Suppressor macrophage (primary cell): ENCODE results near the gene EPS15.
"Not testable (repeated sequence)": the region's sequence is repeated elsewhere in the genome, so short reads cannot be mapped to it uniquely, and the experiment has no call there.

Experiments
- DNase-seq, 4 experiments: peaks; one replicate each; pipeline ENCODE4 v3.0.0-alpha.2; 2020 to 2022

The EPS15 gene

DNA sequence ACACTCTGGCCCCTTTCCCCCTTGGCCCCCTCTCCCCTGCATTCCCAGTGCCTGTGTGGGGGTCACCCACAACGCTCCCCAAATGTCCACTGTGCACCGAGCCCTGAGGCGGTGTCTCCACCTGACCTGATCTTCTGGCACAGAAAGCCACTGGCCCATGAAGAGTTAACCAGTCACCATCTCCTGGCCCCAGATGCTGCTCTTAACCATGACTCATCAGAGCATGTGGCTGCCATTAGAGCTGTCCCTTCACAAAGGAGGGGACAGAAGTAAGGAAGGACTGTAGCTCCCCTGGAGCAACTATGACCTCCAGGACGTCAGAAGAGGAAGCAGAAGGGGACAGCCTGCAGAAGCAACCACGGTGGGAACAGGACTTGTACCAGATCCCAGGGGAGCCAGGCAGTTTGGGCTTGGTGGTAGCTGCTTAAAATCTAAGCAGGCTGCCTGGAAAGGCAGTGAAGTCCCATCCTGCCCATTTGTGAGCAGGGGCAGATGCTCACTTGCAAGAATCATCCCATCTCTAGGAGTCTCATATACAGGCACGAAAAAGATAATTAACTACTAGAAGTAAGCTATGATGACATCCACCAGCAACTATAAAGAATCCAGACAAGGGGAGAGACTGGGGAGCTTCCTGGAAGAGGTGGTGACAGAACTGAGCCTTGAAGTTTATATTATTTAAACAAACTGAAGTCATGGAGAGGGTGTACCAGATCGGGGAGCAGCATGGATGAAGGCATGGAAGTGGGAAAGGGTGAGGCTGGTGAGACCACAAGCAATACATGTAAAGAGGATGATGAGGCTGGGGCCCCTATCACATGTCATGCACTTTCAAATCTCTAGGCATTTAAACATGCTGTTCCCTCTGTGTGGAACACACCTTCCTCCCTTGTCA lies 187.6 kb downstream of the EPS15 start:
- peak; percentile 59 to 84 (median 75) for DNase-seq

DNA sequence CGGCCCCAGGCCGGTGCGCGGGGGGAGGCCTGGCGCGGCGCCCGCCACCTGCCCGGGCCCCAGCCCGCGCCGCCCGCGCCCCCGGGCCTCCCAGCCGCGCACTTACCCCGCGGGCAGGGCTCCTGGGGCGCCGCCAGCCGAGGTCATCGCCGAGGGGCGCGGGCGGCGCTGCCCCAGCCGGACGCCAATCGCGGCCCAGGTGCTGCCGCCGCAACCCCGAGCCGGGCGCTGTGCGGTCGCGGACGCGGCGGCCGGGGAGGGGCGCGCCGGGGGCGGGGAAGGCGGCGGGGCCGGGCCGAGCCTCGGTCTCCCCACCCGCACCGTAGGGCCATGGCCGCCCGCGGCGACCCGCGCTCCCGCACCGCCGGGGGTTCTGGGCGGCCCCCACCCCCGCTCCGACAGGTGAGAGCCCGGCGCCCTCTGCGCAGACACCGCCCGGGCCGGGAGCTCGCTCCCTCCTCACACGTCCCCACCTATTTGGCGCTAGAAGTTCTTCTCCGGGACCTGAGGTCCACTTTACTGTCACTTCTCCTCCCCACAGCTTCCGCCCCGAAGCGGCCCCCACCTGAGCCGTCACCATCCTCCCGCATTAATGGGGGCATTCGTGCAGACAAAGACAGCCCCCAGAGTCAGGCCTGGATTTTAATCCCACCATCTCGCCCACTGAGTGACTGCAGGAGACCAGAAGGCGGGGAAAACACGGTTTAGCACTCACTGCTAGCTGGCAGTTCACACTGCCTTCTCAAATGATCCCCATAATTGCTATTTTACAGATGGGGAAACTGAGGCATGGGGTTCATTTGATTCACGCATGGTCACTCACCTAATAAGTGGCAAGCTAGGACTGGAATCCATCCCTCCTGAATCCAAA lies 188.5 kb downstream of the EPS15 start, which contains the start of gene TTC39A:
Gene TTC39A, minus strand, starts transcription at position 232 of the 871 bp plus-strand sequence. Its CDS starts 85 bp downstream, at position 147.
- no peak for DNase-seq

DNA sequence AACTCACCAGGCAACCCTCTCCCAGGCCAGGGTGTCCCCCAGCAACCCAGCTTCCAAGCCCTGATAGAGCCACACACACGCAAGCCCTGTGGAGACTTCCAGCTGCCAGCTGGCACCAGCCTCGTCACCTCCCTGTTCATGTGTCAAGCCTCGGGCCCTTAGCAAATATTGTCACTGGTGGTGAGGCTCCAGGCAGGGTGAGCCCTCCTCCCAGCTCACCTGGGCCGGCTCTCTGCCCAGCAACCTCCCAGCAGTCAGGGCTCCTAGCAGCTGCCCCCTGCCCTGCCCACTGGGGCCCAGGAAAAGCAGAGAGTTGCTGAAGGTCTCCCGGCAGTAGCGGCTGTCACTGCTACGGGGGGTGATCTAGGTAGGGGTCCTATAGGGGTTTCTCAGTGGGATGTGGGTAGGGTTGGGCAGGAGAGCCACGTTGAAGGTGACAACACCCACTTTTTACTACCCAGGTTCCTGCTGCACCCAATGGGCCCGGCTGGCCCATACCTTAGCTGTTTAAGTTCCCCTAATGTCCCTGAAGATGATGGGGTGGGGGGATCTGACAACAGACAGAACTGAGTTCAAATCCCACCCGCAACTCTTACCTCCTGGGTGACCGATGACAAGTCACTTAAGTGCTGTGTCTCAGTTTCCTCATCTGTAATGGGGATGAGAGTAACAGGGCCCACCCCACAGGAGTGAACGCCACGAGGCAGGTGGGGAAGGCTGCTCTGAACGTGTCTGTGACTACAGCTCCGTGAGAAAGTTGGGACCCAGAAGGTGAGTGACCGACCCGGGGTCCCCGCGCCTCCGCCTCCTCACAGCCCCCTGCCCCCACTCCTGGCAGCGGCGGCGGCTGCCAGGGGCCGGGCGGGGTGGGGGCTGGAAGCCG lies 189.4 kb downstream of the EPS15 start:
- DNase-seq: no peak

DNA sequence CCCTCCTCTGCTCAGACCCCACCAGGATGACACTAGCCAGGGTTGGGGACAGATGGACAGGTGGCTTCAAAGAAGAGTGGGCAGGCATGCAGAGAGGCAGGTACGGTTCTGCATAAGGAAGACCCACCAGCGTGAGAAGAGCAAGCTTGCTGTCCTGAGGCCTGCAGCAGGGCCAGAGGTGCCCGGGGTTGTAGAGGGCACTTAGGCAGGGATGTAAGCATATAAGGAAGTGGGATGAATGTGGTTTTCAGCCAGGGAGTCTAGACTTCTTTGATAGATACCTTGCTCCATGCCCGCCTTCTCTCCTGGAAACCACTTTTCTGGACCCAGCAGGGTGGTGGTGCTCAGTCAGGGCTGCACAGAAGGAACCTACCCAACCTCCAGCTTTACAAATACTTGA lies 190.1 kb downstream of the EPS15 start:
- DNase-seq: no peak

DNA sequence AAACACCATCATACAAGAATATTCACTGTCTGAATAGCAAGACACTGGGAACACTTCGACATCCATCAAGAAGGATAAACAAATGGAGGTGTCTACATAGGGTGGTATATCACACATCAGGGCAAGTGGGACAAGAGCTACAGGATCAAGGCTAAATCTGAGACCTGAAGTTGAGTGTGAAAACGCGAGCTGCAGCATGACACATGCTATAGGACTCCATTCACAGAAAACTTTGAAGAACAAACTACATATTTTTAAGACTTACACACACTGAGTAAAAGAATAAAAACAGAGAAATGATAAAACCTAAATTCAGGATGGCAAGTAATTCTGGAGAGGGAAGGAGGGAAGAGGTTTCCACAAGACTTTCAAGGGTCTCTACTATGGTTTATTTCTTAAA lies 190.8 kb downstream of the EPS15 start:
- no peak for DNase-seq

DNA sequence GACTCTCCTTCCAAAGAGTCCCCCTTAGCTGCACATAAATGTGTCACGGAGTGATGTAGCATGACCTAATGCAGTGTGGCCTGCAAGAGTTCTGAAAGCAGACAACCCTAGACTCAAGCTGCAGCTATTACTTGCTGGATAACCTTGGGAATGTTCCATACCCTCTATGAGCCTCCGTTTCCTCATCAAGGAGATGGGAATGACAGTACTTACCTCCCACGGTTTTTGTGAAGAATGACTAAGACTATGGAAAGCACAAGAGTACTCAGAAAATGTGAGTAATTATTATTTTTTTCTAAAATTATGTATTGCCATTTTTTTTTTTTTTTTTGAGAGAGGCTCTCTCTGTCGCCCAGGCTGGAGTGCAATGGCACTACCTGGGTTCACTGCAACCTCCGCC lies 191.7 kb downstream of the EPS15 start:
- DNase-seq: peak in 1 of 4 experiments; percentile 34

DNA sequence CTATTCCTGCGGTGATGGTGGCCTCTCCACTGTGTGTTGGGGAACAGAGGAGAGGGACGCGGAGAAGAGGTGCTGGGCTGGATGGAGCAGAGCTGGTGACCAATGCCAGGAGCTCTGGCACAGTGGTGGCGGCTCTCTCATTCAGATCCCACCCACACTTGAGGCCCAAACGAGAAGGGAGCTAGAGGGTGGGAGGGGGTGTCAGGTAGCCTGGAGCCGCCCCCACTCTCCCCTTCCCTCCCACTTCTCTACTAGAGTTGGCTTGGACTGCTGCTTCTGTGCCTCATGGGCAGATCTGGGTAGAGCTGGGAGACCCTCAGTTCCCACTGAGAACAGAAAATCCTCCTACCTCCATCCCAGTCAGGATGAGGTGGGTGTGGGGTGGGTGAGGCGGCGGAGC lies 192.2 kb downstream of the EPS15 start:
- DNase-seq: no peak

DNA sequence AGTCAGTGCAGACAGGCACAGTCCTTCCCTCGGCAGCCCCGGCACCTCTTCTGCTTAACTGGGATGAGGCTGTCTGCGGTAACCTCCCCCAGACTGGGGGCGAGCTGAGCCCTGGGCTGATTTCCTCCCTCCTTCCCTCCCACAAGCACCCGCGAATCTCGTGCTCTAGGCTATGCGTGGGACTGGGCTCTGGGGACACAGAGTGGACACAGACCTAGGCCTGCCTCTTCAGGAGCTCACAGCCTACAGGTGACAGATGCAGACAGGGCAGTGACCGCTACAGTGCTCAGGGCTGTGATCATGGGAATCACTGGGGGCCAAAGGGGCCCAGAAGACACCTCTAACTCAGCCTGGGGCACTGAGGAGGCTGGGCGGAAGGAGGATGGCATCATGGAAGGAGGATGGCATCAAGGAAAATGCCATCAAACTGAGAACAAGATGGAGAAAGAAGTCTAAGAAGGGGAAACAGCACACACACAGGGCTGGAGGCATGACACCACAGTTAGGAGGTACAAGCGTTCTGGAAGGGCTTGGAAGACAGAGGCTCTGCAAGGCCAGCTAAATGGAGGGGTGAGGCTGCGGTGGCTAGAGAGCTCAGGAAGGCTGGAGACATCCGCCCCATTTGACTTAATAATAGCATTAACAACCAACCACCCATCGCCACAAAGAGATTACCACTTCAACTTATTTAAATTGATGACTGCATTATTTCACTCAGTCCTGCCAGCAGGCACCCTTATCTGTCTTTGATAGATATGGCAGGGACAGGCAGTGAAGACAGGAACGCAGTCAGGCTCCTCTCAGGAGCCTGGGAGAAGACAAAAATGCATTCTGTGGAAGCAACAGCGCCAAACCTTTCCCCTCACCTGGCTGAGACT lies 192.9 kb downstream of the EPS15 start:
- no peak for DNase-seq

DNA sequence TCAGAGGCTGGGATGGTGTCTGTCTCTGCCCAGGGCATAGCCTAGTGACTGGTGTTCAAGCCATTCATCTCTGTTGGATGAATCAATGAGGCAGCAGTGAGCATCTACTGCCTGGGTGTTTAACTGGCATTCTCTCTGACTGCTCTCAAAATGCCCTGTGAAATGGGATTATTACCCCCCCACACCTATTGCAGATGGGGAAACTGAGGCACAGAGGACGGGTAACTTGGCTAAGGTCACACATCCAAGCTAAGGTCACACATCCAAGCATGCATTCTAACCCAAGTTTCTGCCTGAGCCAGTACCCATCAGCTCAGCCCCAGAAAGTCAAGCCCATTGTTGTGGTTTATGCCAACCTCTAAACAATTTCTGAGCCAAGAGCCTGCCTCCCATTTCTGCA lies 193.7 kb downstream of the EPS15 start:
- DNase-seq: no peak

DNA sequence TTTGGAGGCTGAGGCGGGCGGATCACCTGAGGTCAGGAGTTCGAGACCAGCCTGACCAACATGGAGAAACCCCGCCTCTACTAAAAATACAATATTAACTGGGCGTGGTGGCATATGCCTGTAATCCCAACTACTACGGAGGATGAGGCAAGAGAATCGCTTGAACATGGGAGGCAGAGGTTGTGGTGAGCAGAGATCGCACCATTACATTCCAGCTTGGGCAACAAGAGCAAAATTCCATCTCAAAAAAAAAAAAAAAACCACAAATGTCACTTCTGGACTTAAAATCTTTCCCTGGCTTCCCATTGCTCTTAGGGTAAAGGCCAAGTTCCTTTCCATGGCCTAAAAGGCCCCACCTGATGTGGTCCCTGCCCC lies 194.1 kb downstream of the EPS15 start:
- DNase-seq: not testable (repeated sequence)

DNA sequence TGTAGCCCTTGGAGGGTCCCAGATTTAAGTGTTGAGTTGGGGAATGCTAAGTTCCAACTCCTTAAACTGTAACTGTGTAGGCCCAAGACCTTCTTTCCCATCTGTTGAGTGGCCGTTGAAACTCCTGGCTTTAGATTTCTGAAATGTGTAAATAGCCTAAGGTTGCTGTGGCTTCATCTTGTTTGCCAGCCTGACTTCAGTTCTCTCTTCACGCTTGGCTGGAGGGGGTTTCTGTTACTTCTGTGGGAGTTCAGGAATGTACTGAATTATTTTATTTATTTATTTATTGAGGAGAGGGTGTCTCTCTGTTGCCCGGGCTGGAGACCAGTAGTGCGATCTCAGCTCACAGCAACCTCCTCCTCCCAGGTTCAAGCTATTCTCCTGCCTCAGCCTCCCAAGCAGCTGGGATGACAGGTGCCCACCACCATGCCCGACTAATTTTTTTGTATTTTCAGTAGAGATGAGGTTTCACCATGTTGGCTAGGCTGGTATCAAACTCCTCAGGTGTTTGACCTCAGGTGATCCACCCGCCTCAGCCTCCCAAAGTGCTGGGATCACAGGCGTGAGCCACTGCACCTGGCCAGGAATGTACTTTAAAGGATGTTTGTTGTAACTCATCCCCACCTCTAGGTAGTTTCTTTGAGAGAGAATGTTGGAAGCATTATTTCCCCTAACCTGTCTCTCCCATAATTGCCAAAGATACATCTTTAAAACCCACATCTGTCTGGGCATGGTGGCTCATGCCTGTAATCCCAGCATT lies 194.6 kb downstream of the EPS15 start:
- no peak for DNase-seq

DNA sequence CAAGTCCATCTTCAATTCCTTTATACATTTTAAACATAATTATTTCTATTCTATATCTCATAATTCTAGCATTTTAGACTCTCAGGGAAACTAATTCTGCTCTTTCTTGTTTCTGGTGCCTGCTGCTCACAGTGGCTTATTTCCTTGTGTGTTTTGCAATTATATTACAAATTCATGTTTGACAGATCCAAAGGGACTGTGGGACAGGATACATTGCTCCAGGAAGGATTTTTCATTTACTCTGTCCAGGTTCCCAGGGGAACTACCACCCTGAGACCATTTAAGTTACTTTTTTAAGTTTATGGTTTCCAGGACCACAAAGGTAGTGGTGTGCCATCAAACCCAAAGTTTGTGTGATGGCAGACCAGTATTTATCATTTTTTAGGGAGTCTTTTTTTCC lies 195.3 kb downstream of the EPS15 start:
- no peak for DNase-seq

DNA sequence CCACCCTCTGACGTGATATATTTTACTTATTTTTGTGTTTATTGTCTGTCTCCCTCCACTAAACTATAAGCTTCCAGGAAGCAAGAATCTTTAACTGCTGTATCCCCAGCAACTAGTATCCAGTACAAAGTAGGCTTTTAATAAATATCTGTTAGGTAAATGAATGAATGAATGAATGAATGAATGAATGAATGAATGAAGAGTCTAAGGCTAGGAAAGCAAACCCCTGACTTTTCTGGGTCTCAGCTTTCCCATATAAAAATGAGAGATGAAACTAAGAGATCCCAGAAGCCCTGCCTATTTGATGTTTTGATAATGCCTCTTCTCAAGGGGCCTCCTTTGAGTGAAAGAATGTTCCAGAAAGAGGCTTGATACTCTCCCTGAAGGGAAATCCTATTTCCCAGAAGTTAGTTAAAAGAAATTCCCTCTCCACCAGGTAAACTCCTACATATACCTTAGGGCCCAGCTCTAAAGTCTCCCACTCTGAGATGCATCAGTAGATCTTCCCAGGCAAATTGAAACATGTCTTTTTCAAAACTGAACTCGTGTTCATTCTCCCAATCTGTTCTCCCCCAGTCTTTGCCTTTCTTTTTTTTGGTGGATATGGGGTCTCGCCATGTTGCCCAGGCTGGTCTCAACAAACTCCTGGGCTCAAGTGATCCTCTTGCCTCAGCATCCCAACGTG lies 196.5 kb downstream of the EPS15 start:
- no peak for DNase-seq

DNA sequence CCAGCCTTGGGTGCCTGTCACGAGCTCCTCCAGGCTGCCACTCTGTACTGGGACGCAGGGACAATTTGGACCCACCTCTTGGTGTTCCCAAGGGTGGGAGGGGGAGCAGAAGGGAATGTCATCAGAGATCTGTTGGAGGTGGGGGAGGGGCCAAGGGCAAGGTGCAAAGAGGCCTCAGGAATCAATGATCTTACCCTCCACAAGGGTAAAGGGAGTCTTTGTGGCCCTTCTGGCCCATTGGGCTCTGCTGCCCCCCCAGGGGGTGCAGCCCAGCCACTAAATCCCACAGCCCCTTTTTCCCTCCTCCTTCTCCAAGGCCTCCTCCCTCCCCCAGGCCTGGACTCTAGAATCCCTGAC lies 197.2 kb downstream of the EPS15 start:
- no peak for DNase-seq

DNA sequence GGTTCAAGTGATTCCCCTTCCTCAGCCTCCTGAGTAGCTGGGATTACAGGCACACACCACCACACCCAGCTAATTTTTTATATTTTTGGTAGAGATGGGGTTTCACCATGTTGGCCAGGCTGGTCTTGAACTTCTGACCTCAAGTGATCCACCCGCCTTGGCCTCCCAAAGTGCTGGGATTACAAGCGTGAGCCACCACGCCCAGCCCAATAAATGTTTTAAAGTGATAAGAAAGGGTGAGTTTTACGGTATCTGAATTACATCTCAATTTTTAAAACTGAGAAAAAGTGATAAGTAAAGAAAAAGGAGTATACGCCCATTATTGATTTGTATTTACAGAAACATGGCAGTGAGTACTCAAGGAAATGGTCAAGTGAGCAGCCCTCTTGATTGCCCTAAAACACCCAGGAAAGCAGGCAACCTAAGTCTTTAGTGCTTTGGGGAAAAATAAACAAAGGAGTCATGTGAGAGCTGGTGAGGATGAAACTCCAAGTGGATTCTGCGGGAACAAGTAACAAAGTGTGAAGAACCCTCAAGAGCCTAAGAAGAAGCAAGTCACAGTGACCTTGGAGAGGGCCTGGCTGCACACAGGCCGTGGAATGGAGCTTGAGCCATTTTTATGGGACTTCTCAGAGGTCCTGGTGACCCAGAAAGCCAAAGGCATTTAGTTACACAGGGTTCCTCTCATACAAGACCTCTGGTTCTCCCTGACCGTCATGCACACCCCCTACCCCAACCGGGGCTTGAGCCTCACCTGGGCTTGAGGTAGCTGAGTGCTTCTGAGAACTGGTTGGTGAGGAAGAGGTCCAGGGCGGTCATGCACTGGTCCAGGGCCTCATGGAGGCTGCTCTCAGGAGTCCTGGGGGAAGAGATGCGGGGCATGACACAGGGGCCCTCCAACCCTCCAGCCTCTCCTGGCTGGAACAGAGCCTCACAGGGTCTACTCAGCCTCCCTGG lies 197.8 kb downstream of the EPS15 start:
- no peak for DNase-seq

DNA sequence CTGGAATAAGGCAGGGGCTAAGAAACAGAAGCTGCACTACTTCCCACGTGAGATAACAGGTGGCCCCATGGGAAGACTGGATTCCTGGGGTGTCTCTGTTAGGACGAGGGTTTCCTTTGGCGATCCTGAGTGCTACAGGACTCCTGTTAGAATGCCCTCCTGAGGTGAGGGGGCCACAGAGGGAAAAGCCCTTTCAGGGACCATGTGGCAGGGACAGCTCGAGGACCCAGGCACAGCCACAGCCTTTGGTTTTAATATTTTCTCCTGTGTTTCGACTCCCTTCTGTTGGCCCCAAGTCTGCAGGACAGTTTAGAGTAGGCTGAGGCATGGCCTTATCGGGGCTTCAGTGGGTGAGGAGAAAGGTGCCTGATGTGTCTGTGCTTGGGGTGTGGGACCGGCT lies 201.3 kb downstream of the EPS15 start:
- DNase-seq: no peak

DNA sequence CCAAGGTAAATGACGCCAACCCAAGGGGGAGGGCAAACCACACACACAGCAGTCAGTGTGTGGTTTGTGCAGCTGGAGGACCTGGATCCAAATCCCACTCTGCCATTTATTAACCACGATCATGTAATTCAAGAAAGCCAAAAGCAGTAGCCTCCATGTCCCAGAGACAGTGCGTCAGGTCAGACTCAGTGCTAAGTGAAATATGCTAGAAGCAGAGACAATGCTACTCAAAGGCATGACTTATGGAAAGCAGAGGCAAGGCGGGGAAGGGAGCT lies 202.3 kb downstream of the EPS15 start:
- no peak for DNase-seq

DNA sequence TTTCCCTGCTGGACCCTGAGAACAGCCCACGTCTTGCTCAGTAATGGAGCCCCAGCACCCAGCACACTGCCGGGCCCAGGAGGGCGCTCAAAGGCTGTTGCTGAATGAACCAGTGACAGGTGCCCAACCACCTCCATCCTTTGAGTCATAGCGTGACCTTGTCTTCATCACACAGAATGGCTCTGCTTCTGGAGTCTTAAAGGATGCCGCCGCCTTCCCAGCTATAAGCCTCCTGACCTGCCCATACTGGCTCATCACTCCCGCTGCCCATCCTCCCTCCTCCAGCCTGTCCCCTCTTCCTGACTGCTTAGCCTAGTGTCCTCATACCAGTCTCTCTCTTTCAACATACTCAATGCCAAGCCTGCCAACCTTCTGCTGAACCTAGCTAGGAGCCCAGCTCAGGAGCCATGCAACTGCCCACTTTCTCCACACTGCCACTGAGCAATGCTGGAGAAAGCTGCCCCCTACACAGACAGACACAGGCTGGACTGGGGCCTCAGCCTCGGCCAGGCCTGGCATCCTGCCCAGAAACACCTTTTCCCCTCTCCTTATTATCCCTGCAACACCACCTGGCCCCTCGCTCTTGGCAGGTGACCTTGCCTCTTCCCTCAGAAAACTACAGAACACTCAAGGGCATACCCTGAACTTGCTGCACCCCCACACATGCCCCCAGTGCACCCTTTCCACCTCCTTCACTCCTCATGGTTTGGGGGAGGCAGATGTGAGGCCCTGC lies 202.8 kb downstream of the EPS15 start:
- DNase-seq: no peak

DNA sequence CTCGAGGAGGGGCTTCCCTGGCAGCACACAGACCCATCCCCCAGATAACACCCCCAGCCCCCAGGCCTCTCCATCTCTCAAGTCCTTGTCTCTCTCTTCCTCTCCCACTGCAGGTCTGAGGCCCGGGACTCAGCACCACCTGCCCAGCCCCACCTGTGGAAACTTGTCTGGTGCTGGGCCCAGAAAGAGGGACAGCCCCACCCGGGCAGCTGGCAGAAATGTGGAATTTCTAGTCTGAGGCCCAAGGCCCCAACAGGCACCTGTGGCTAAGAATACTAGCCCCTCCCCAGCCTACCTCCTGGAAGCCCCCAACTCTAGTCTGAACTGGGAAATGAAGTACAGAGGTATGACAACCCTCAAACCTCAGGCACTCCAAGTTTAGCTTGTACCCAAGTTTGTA lies 204.1 kb downstream of the EPS15 start:
- DNase-seq: no peak
